NT2/D1 (cell line): ENCODE measurements around the gene NOA1.

Source experiments
- YY1 ChIP-seq: IDR thresholded peaks from 2 replicates; pipeline ENCODE4 v1.6.1; 2011; ENCODE audit not compliant: insufficient read length, insufficient read depth
- ZNF274 ChIP-seq: IDR thresholded peaks from 2 replicates; pipeline ENCODE4 v1.6.1; 2011; ENCODE audit warnings: mild to moderate bottlenecking, low read depth, low read length

- no peak for TF ChIP-seq ZNF274
- TF ChIP-seq YY1: no peak
Measured at GRCh38 chr4:56976837-56977320, 527 bp downstream of the NOA1 start.
